NCI-H2107 (cell line): ENCODE data around the gene FOXN1.
"Not testable (repeated sequence)": the region's sequence is repeated elsewhere in the genome, so short reads cannot be mapped to it uniquely, and the experiment has no call there.

Experiments used
- DNase-seq: peaks from one replicate; lab custom pipeline; 2025; lab: John Stamatoyannopoulos, UW

FOXN1 gene

GRCh38 chr17:28574526-28574925 is 68.4 kb downstream of the FOXN1 start:
- DNase-seq = no peak

- no peak for DNase-seq
Observed at GRCh38 chr17:28575126-28575795, 69.1 kb downstream of the FOXN1 start.

GRCh38 chr17:28576016-28576415 is 69.9 kb downstream of the FOXN1 start:
- not testable (repeated sequence) for DNase-seq

- DNase-seq = no peak
Observed at GRCh38 chr17:28576758-28577465, 70.8 kb downstream of the FOXN1 start, which contains the start of gene ALDOC. ALDOC (minus strand) TSS chr17:28576895; CDS start chr17:28575532, 1,363 bp downstream.

- no peak for DNase-seq
Observed at GRCh38 chr17:28577466-28577824, 71.3 kb downstream of the FOXN1 start.

GRCh38 chr17:28578246-28579195 is 72.4 kb downstream of the FOXN1 start:
- no peak for DNase-seq

GRCh38 chr17:28579526-28579925 is 73.4 kb downstream of the FOXN1 start:
- no peak for DNase-seq

GRCh38 chr17:28580959-28581358 is 74.8 kb downstream of the FOXN1 start:
- DNase-seq = no peak

GRCh38 chr17:28582513-28582912 is 76.4 kb downstream of the FOXN1 start:
- no peak for DNase-seq

- no peak for DNase-seq
Observed at GRCh38 chr17:28584434-28584833, 78.3 kb downstream of the FOXN1 start.

GRCh38 chr17:28585851-28586250 is 79.7 kb downstream of the FOXN1 start:
- no peak for DNase-seq
